Suppressor macrophage treated with lipopolysaccharide for 4 hours (primary cell): ENCODE measurements around the gene TNXB.
"Not testable (repeated sequence)": the region's sequence is repeated elsewhere in the genome, so short reads cannot be mapped to it uniquely, and the experiment has no call there.

Experiments used
- DNase-seq: peaks from one replicate; pipeline ENCODE4 v3.0.0-alpha.2; 2020

TNXB gene

GRCh38 chr6:32037598-32038524, 71.3 kb downstream of the TNXB start, which contains the start of gene CYP21A2:
CYP21A2 (plus strand) TSS chr6:32038415; CDS start chr6:32038423, 8 bp downstream.
- not testable (repeated sequence) for DNase-seq

DNA sequence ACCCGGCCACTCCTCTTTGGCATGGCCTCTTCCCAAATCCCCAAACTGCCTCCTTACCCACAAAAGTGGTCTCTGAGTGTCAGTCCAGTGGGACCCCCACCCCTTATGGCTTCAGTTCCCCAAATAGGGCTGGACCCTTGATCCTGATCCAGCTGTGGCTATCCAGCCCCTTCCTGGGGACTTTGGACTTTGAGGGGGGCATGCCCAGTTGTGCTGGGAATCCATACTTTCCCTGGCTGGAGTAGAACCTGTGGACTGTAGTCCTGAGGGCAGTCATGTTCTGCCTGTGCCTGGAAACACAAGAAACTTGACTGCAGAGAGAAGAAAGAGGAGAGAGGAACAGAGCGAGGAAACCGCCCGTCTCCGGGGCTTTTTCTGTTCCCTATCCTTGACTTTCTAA, 72.0 kb downstream of the TNXB start:
- not testable (repeated sequence) for DNase-seq

- not testable (repeated sequence) for DNase-seq
These were observed 73.7 kb downstream of the TNXB start for GRCh38 chr6:32035283-32036013.

DNA sequence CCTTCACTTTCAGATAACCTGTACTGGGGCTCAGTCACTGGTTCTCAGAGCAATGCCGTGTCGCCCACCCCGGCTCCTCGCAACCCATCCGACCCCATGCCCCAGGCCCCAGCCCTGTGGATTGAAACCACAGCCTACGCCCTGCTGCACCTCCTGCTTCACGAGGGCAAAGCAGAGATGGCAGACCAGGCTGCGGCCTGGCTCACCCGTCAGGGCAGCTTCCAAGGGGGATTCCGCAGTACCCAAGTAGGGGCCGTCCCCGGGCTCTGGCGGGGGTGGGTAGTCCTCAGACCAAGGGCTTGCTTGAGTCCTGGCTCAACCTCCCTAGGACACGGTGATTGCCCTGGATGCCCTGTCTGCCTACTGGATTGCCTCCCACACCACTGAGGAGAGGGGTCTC, 79.6 kb downstream of the TNXB start:
- not testable (repeated sequence) for DNase-seq

DNA sequence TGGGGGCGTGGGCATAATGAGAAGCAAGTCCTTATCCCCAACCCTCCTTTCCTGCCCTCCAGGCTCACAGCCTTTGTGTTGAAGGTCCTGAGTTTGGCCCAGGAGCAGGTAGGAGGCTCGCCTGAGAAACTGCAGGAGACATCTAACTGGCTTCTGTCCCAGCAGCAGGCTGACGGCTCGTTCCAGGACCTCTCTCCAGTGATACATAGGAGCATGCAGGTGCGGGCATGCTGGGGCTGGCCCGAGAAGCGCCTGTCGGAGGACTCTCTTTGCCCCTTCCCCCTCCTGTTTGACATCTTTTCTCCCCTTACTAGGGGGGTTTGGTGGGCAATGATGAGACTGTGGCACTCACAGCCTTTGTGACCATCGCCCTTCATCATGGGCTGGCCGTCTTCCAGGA, 80.5 kb downstream of the TNXB start:
- not testable (repeated sequence) for DNase-seq

GRCh38 chr6:32022100-32022499, 87.0 kb downstream of the TNXB start:
- DNase-seq = not testable (repeated sequence)

DNA sequence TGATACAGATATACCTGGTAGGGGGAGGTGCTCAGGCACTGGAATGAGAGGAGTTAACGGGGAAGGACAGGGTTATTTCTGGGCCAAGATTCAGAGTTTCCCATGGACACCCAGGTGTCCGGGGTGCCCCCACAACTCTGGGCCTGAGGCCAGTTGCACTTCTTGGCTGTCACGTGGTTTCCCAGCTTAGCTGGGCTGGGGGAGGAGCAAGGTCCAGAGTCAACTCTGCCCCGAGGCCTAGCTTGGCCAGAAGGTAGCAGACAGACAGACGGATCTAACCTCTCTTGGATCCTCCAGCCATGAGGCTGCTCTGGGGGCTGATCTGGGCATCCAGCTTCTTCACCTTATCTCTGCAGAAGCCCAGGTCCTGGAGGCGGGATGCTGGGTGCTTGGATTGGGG, 94.6 kb downstream of the TNXB start, which contains the start of gene C4B:
TSS of gene C4B (plus strand) at position 249 of the 400 bp plus-strand sequence. CDS start at position 300, 51 bp downstream.
- DNase-seq = not testable (repeated sequence)

GRCh38 chr6:32013738-32014137, 95.4 kb downstream of the TNXB start:
- not testable (repeated sequence) for DNase-seq

GRCh38 chr6:32012941-32013617, 96.1 kb downstream of the TNXB start:
- not testable (repeated sequence) for DNase-seq

DNA sequence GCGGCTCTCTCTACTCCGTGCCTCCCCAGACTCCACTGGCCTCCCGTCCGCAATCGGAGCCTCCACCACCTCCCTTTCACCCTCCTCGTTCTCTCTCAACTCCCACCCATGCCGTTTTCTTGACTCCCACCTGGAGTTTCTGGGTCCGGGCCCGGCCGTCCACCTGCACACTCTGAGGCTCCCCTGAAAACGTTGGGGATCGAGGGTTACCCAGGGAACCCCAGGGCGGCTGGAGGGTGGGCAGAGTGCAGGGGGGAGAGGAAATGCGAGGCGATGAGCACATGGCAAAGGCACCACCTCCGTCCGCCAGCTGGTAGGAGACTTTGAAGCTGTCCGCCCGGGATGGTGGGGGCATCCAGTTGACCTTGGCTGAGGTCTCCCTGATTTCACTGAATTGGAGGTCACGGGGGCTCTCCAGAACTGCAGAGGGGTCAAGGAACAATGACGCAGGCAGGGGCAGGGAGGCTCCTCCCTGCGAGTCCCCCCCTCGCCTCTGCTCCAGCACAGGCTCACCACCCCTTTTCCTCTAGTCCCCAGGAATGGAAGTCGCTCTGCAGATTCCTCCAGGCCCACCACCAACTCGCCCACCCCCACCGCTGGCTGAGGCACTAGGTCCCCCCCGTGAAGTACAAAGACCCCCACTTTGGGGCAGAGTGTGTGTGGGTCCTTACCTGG, 98.1 kb downstream of the TNXB start:
- DNase-seq = not testable (repeated sequence)

DNA sequence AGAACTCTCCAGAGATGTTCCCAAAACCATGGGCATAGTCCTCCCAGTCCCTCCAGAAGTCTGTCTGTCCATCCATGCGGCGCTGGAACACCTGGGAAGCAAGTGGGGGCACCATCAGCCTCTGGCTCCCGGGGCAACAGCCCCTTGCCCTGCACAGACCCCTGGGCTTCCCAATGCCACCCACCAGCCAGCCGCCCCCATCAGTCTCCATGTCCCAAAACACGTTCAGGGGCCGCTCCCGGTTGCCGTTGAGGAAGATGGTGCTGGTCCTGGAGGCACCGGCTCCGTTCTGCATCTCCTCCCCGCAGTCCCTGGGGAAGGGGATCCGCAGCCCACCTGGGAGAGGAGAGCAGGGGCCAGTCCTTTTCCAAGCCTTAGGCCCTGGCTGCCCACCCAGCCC, 99.6 kb downstream of the TNXB start:
- DNase-seq = not testable (repeated sequence)

DNA sequence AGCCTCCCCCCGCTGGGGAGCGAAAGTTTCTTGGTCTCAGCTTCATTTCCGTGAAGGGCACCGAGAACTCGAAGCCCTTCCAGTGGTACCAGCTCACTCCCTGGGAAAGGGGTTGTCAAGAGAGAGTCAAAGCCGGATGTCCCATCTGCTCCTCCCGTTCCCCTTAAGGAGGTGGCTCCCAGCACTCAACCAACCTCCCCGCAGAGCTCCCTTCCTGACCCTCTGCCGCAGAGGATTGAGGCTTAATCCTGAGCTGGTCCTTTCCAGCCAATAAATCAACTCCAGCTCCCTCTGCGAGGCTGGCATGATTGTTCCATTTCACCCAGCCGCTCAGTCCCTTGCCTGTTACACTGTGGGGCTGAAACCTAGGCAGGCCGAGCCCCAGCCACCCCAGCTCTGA, 100.5 kb downstream of the TNXB start:
- DNase-seq = not testable (repeated sequence)

- not testable (repeated sequence) for DNase-seq
These were observed 101.1 kb downstream of the TNXB start for GRCh38 chr6:32008037-32008436.

DNA sequence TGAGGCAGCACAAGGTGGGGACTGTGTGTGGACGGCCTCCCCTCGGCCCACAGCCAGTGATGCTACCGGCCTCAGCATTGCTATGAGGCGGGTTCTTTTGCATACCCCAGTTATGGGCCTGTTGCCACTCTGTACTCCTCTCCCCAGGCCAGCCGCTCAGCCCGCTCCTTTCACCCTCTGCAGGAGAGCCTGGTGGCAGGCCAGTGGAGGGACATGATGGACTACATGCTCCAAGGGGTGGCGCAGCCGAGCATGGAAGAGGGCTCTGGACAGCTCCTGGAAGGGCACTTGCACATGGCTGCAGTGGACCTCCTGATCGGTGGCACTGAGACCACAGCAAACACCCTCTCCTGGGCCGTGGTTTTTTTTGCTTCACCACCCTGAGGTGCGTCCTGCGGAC, 102.1 kb downstream of the TNXB start:
- not testable (repeated sequence) for DNase-seq

- DNase-seq = not testable (repeated sequence)
These were observed 103.1 kb downstream of the TNXB start for GRCh38 chr6:32005991-32006529.

DNA sequence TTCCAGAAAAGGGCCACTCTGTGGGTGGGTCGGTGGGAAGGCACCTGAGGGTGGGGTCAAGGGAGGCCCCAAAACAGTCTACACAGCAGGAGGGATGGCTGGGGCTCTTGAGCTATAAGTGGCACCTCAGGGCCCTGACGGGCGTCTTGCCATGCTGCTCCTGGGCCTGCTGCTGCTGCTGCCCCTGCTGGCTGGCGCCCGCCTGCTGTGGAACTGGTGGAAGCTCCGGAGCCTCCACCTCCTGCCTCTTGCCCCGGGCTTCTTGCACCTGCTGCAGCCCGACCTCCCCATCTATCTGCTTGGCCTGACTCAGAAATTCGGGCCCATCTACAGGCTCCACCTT, 103.6 kb downstream of the TNXB start:
- DNase-seq = not testable (repeated sequence)

DNA sequence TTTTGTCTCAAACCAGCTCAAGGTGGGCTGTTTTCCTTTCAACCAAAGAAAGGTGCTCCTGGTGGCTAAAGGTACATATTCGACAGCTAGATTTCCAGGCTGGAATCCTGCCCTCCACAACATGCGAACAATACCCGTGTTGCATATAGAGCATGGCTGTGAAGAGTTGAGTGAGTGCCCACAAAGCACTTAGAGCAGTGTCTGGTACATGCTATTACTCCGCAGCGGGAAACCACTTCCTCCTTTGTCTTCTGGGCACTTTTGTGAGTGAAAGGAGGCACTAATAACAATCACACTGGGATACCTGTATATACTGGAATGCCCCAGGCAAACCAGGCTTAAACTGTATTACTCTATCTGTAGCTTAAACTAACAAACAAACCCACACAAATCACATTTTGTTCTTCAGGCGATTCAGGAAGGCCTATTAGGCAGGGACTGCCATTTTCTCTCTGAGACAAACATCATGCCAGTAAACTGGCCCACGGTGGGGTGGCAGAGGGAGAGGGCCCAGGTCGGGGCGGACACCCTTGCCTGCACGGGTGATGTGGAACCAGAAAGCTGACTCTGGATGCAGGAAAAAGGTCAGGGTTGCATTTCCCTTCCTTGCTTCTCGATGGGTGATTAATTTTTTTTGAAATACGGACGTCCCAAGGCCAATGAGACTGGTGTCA, 104.1 kb downstream of the TNXB start:
- DNase-seq = not testable (repeated sequence)

DNA sequence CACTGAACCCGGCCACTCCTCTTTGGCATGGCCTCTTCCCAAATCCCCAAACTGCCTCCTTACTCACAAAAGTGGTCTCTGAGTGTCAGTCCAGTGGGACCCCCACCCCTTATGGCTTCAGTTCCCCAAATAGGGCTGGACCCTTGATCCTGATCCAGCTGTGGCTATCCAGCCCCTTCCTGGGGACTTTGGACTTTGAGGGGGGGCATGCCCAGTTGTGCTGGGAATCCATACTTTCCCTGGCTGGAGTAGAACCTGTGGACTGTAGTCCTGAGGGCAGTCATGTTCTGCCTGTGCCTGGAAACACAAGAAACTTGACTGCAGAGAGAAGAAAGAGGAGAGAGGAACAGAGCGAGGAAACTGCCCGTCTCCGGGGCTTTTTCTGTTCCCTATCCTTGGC, 104.7 kb downstream of the TNXB start:
- DNase-seq = not testable (repeated sequence)

- not testable (repeated sequence) for DNase-seq
These were observed 105.8 kb downstream of the TNXB start for GRCh38 chr6:32003301-32003700.

DNA sequence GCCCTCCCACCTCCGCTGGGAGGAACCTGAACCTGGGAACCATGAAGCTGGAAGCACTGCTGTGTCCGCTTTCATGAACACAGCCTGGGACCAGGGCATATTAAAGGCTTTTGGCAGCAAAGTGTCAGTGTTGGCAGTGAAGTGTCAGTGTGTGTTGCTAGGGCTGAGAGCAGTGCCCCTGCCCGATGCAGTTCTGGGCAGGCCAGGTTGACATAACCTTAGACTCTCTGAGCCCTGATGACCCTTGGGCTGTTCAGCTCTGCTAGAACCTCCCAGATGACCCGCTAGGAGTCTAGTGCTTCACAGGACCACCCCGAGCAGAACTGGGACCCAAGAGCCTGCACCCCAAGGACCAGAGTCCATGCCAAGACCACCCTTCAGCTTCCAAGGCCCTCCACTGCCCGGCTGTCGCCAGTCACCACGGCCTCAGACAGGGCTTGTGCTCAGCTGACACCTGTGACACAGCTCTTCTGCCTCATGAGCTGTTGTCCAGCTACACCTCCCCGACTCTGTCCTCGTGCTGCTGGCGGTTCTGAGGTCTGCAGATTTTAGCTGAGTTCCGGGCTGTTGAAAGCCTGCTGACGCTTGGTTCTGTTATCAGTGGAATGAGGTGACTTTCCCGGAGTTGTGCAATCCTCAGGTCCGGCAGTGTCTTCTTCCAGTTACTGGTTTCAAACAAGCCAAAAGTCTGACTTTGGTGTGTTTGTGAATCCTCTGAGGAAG, 106.4 kb downstream of the TNXB start:
- not testable (repeated sequence) for DNase-seq

GRCh38 chr6:31996385-31996784, 112.8 kb downstream of the TNXB start:
- DNase-seq = not testable (repeated sequence)
